Calu3 (cell line): ENCODE measurements around the gene PARD6B. TPM values are rescaled to one million over a fixed set of nuclear protein-coding genes. Genes with fewer than 3 reads are reported as not detected.

ENCODE experiments used
- BruUV-seq: library from RNA; stranded (reverse); fragments of 400-500 nt; replicated peaks from 2 replicates; lab custom pipeline; 2021; lab: Mats Ljungman, UMichigan
- CTCF ChIA-PET: fragments of 300-600 bp; sonication (Branson Sonifier 250); formaldehyde crosslinking; loops from one replicate; lab custom pipeline; 2022; ENCODE audit warnings: antibody characterized with exemption; lab: Charles Lee
- DNase-seq: peaks from one replicate; pipeline ENCODE4 v3.0.0; 2022
- H3K27ac Mint-ChIP-seq: one replicate; pipeline ENCODE4 v1.8.0; 2022; ENCODE audit warnings: mixed read lengths; ENCODE audit not compliant: unreplicated experiment
- H3K27me3 Mint-ChIP-seq: one replicate; pipeline ENCODE4 v1.8.0; 2022; ENCODE audit warnings: mixed read lengths; ENCODE audit not compliant: unreplicated experiment
- H3K36me3 Mint-ChIP-seq: one replicate; pipeline ENCODE4 v1.8.0; 2022; ENCODE audit warnings: mild to moderate bottlenecking, moderate library complexity, mixed read lengths; ENCODE audit not compliant: insufficient read depth, unreplicated experiment
- H3K4me1 Mint-ChIP-seq: one replicate; pipeline ENCODE4 v1.8.0; 2022; ENCODE audit warnings: mild to moderate bottlenecking, low read depth, mixed read lengths; ENCODE audit not compliant: unreplicated experiment
- H3K4me3 Mint-ChIP-seq: one replicate; pipeline ENCODE4 v1.8.0; 2022; ENCODE audit warnings: mild to moderate bottlenecking, low read depth, moderate library complexity, mixed read lengths; ENCODE audit not compliant: unreplicated experiment
- H3K9me3 Mint-ChIP-seq: one replicate; pipeline ENCODE4 v1.8.0; 2022; ENCODE audit warnings: low read depth, mixed read lengths; ENCODE audit not compliant: unreplicated experiment
- CTCF ChIP-seq: fragments of 200-600 bp; IDR thresholded peaks from one replicate; pipeline ENCODE4 v1.8.0; 2022; ENCODE audit warnings: antibody characterized with exemption; ENCODE audit not compliant: unreplicated experiment
- intact Hi-C: fragments of 100-400 bp; cut with micrococcal nuclease; formaldehyde crosslinking; loops from one replicate; pipeline ENCODE4 v1.10.0; 2022; ENCODE audit not compliant: unreplicated experiment
- total RNA-seq: library from RNA; stranded (reverse); gene quantifications from 2 replicates; pipeline ENCODE4 v1.2.3, GENCODE V29; 2022

The PARD6B gene
- total RNA-seq, 1 experiment from 2014 or later, result 114 TPM

- Mint-ChIP-seq H3K36me3 (peaks cover 98% of the 10 kb centered on the region), H3K9me3 (no peaks in the 10 kb centered on the region), H3K27me3 (no peaks in the 10 kb centered on the region), H3K4me1 (peaks cover 52% of the 10 kb centered on the region), H3K4me3 (peak overlapping the region; percentile 61), H3K27ac (peak overlapping the region; percentile 99)
- DNase-seq, result no peak
- intact Hi-C loops, result loop anchor here (2.0 kb wide), 1 partner anchor 73 kb away; no protein-coding TSS in a partner anchor
- no TSS peak for BruUV-seq
- CTCF ChIA-PET, result interaction anchor here (4.0 to 8.7 kb wide), 2 partner anchors 14 to 73 kb away, joined by 21 to 82 read pairs; no protein-coding TSS in a partner anchor
- TF ChIP-seq CTCF, result no peak
Observed at GRCh38 chr20:50735813-50736212, 4.4 kb downstream of the PARD6B start.

DNA sequence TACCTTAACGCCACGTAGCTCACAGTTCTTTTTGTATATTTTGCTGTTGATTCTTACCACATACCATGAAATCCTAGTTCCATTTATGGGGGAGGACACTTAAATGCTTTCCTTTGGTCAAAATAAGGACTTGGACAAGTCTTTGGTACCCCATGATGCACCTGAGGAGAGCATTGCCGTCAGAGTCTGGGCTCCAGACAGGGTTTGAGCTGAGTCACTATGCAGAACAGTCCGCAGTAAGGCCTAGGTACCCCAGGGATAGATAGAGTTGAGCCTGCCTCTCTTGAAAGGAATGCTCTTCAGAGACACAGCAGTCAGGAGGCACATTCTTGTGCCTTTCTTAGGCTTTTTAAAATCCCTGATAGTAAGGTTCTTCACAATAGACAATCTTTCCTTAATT lies 6.0 kb downstream of the PARD6B start:
- Mint-ChIP-seq H3K4me3 (peak overlapping the region; percentile 61), H3K4me1 (peaks cover 63% of the 10 kb centered on the region), H3K9me3 (no peaks in the 10 kb centered on the region), H3K27me3 (no peaks in the 10 kb centered on the region), H3K36me3 (peaks cover 98% of the 10 kb centered on the region), H3K27ac (peak overlapping the region; percentile 99)
- BruUV-seq, result no TSS peak
- peak; percentile 46 for DNase-seq
- CTCF ChIA-PET, result interaction anchor here (0.6 to 1.2 kb wide), 6 partner anchors 12 to 75 kb away, joined by 3 to 10 read pairs (median 4); no protein-coding TSS in a partner anchor
- no peak for TF ChIP-seq CTCF
- intact Hi-C loops, result loop anchor here (2.0 kb wide), 1 partner anchor 75 kb away; no protein-coding TSS in a partner anchor

DNA sequence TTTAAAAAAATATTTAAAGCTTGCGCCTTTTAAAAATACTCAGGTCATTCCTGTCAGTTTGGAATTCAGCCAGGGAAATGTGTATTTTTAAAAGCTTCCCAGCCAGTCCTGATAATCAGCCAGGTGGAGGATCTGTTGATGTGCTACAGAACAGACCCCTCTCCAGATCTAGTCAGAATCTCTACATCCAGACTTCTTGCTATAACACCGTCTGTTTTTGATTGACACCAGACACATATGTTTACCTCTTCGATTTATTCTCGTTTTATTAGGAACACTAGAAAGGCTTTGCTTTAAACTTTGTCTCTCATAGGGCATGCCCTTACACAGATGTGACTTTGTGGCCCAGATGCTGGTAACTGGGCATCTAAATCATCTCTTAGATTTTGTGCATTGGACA lies 11.7 kb downstream of the PARD6B start:
- Mint-ChIP-seq H3K9me3 (no peaks in the 10 kb centered on the region), H3K4me1 (peaks cover 85% of the 10 kb centered on the region), H3K27ac (no peak overlapping the region), H3K4me3 (peak overlapping the region; percentile 63), H3K27me3 (no peaks in the 10 kb centered on the region), H3K36me3 (peaks cover 95% of the 10 kb centered on the region)
- intact Hi-C loops, result no loop called here
- TF ChIP-seq CTCF, result no peak
- DNase-seq, result no peak
- CTCF ChIA-PET, result interaction anchor here (0.6 to 8.0 kb wide), 9 partner anchors 9 to 251 kb away, joined by 4 to 67 read pairs (median 7); partner anchors contain the start of gene PARD6B
- no TSS peak for BruUV-seq

GRCh38 chr20:50744143-50744792 lies 12.9 kb downstream of the PARD6B start:
- CTCF ChIA-PET, result interaction anchor here (0.6 to 8.0 kb wide), 22 partner anchors 9 to 736 kb away, joined by 3 to 67 read pairs (median 5); partner anchors contain the start of gene PARD6B
- Mint-ChIP-seq H3K4me3 (peak overlapping the region; percentile 63), H3K4me1 (peaks cover 88% of the 10 kb centered on the region), H3K27me3 (no peaks in the 10 kb centered on the region), H3K9me3 (no peaks in the 10 kb centered on the region), H3K36me3 (peaks cover 96% of the 10 kb centered on the region), H3K27ac (peak overlapping the region; percentile 90)
- intact Hi-C loops, result loop anchor here (1.0 kb wide), 1 partner anchor 12 kb away; no protein-coding TSS in a partner anchor
- no TSS peak for BruUV-seq
- peak; percentile 73 for DNase-seq
- no peak for TF ChIP-seq CTCF
